ENCODE data around the gene RPTOR. TPM values are rescaled to one million over a fixed set of nuclear protein-coding genes. Genes with fewer than 3 reads are reported as not detected.

Gene RPTOR
- total and polyA plus RNA-seq, 3 experiments from 2014 or later, result 7.9 to 69.4 (median 63.9) TPM

DNA sequence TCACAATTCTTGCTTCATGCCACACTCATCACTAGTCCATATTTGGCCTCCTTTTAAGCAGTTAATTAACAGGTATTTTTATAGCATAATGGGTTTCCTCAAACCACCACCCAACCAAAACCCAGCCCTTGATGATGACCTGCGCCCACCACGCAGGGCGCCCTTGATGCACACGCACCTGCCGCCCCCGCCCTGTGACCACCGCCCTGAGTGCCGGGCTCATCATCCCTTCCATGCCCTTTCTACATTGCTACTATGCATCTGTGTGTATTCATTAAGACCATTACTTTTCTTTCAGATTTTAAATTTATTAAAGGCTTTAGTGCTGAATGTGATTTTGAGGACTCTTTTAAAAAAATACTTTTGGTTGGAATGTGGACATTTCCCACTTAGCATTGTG, 242.2 kb downstream of the RPTOR start:
- H3K9me3 Mint-ChIP-seq, result no peaks in the 10 kb centered on the region
- POLR2A ChIA-PET, result no interaction called here
- H3K27ac Mint-ChIP-seq, result peak overlapping the region in 2 of 8 donors; percentile 1 to 14
- H3K4me1 Mint-ChIP-seq, result peaks cover 73 to 95% (median 91%) of the 10 kb centered on the region in 3 donors
- Histone ChIP-seq H3K9me3 (ENCODE audit: low read length) (no peaks in the 10 kb centered on the region), H3K27me3 (ENCODE audit: insufficient read depth, low read length, poor library complexity, severe bottlenecking) (no peaks in the 10 kb centered on the region), H3K36me3 (ENCODE audit: insufficient read depth, low read length) (no peaks in the 10 kb centered on the region), H3K4me3 (ENCODE audit: low read length) (no peak overlapping the region), H3K4me1 (ENCODE audit: insufficient read depth, low read length) (peaks cover 94% of the 10 kb centered on the region), H3K27ac (ENCODE audit: low read depth, low read length) (no peak overlapping the region)
- H3K27me3 Mint-ChIP-seq, result peaks cover 0 to 2% of the 10 kb centered on the region in 2 donors
- DNase-seq, result no peak
- CTCF ChIA-PET, result no interaction called here
- H3K4me3 Mint-ChIP-seq, result no peak overlapping the region
- peaks cover 2 to 11% (median 3%) of the 10 kb centered on the region in 3 donors for H3K36me3 Mint-ChIP-seq

DNA sequence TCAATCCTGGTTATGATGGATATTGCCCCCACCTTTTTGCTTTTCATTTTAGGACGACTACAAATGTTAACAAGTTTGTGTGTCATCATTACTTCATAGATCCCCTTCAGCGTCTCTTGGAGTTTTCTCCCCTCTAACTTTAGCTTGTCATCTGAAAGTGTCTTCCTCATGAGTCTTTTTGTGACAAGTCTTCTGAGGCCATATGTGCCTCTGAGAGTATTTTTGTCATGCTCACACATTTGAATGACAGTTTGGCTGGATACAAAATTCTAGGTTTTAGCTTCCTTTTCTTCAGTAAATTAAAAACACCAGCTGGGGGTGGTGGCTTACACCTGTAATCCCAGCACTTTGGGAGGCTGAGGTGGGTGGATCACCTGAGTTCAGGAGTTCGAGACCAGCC, 243.2 kb downstream of the RPTOR start:
- Histone ChIP-seq H3K36me3 (ENCODE audit: insufficient read depth, low read length) (no peaks in the 10 kb centered on the region), H3K27me3 (ENCODE audit: insufficient read depth, low read length, poor library complexity, severe bottlenecking) (no peaks in the 10 kb centered on the region), H3K27ac (ENCODE audit: low read depth, low read length) (no peak overlapping the region), H3K4me3 (ENCODE audit: low read length) (no peak overlapping the region), H3K4me1 (ENCODE audit: insufficient read depth, low read length) (peaks cover 94% of the 10 kb centered on the region), H3K9me3 (ENCODE audit: low read length) (no peaks in the 10 kb centered on the region)
- no peak for DNase-seq
- H3K27ac Mint-ChIP-seq, result peak overlapping the region in 6 of 8 donors; percentile 18 to 69 (median 41)
- ChIA-PET POLR2A (no interaction called here), CTCF (no interaction called here)
- H3K36me3 Mint-ChIP-seq, result peaks cover 2 to 11% (median 8%) of the 10 kb centered on the region in 3 donors
- peak overlapping the region in 3 of 7 donors; percentile 9 to 23 (median 16) for H3K4me3 Mint-ChIP-seq
- peaks cover 71 to 95% (median 91%) of the 10 kb centered on the region in 3 donors for H3K4me1 Mint-ChIP-seq
- H3K9me3 Mint-ChIP-seq, result no peaks in the 10 kb centered on the region
- H3K27me3 Mint-ChIP-seq, result peaks cover 0 to 2% of the 10 kb centered on the region in 2 donors

DNA sequence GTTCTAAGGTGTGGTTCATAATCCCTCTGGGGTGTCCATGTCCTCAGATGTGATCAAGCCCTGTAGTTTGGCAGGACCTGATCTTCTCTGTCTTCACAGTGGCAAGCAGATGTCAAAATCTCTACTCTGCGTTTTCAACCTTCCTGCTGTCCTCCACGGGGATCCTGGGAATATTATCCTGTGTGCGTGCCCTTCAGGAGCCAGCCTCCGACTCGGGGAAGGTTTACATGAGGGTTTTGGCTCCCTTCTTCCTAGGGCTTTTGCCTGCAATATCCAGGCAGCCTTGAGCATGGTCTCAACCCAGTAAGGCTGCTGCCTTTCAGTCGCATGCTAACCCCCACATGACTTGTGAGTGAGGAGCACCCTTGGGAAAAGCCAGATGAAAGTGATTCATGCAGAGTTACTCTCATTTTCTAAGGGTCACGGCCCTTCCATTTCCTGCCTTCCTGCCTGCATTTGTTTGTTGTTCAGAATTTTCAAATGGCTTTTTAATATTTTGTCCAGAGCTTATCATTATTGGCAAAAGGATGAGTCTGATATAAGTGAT, 244.8 kb downstream of the RPTOR start:
- peaks cover 63 to 92% (median 90%) of the 10 kb centered on the region in 3 donors for H3K4me1 Mint-ChIP-seq
- H3K9me3 ChIP-seq (ENCODE audit: low read length), result no peaks in the 10 kb centered on the region
- H3K27ac ChIP-seq (ENCODE audit: low read depth, low read length), result no peak overlapping the region
- no peaks in the 10 kb centered on the region for H3K9me3 Mint-ChIP-seq
- H3K4me3 ChIP-seq (ENCODE audit: low read length), result no peak overlapping the region
- H3K4me1 ChIP-seq (ENCODE audit: insufficient read depth, low read length), result peaks cover 81% of the 10 kb centered on the region
- no peaks in the 10 kb centered on the region for H3K27me3 ChIP-seq (ENCODE audit: insufficient read depth, low read length, poor library complexity, severe bottlenecking)
- DNase-seq, result no peak
- H3K4me3 Mint-ChIP-seq, result peak overlapping the region; percentile 27 to 88 (median 81)
- peaks cover 7 to 19% (median 15%) of the 10 kb centered on the region in 3 donors for H3K36me3 Mint-ChIP-seq
- no peaks in the 10 kb centered on the region for H3K27me3 Mint-ChIP-seq
- peak overlapping the region; percentile 61 to 92 (median 88) for H3K27ac Mint-ChIP-seq
- ChIA-PET CTCF (interaction anchor here (1.4 to 2.1 kb wide), 3 partner anchors 8 to 44 kb away, joined by 3 to 11 read pairs (median 8); no protein-coding TSS in a partner anchor), POLR2A (interaction anchor here (1.0 to 2.0 kb wide), 2 partner anchors 8 to 43 kb away, joined by 4 to 5 read pairs; no protein-coding TSS in a partner anchor)
- H3K36me3 ChIP-seq (ENCODE audit: insufficient read depth, low read length), result no peaks in the 10 kb centered on the region

DNA sequence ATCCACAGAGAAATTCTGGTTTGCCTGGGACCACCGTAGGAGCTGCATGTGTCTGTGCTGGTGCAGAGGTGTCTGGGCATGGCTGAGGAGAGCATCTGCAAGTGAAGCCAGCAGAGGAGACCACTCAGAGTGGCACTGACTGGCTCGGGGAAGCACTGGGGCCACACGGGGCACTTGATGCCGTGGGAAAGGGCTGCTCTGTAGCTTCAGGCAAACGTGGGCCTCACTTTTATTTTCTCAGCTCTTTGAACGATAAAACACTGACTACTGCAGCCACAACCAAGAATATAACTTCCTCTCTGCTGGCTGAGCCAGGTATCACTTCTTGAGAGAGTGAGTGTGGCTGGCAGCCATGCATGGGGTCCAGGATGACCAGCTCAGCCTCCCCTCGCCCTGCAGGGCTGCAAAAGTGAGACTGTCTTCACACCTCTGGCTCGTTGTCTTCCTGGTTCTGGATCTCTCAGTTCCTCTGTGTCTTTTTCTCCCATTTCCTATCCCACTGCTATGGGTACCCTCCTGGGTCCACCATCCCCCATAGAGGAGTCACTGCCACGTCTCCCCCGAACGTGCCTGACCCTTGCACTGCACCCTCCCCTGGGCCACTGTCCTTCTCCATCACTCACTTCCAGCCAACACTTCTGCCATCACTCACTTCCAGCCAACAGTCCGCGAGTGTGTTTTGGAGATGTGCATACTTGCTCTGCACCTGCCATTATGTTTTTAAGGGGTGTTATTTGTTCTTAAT, 245.6 kb downstream of the RPTOR start:
- ChIA-PET POLR2A (interaction anchor here (1.0 to 2.3 kb wide), 3 partner anchors 9 to 43 kb away, joined by 4 to 15 read pairs (median 5); no protein-coding TSS in a partner anchor), CTCF (interaction anchor here (1.4 to 2.1 kb wide), 3 partner anchors 9 to 43 kb away, joined by 3 to 11 read pairs (median 8); no protein-coding TSS in a partner anchor)
- Mint-ChIP-seq H3K4me1 (peaks cover 61 to 86% (median 84%) of the 10 kb centered on the region in 3 donors), H3K27me3 (no peaks in the 10 kb centered on the region), H3K9me3 (no peaks in the 10 kb centered on the region), H3K36me3 (peaks cover 12 to 25% (median 15%) of the 10 kb centered on the region in 3 donors), H3K27ac (peak overlapping the region; percentile 85 to 94 (median 90)), H3K4me3 (peak overlapping the region; percentile 27 to 88 (median 81))
- H3K36me3 ChIP-seq (ENCODE audit: insufficient read depth, low read length), result no peaks in the 10 kb centered on the region
- peak in 1 of 5 donors; percentile 53 for DNase-seq
- H3K4me1 ChIP-seq (ENCODE audit: insufficient read depth, low read length), result peaks cover 76% of the 10 kb centered on the region
- H3K27ac ChIP-seq (ENCODE audit: low read depth, low read length), result no peak overlapping the region
- no peaks in the 10 kb centered on the region for H3K27me3 ChIP-seq (ENCODE audit: insufficient read depth, low read length, poor library complexity, severe bottlenecking)
- no peaks in the 10 kb centered on the region for H3K9me3 ChIP-seq (ENCODE audit: low read length)
- peak overlapping the region; percentile 46 for H3K4me3 ChIP-seq (ENCODE audit: low read length)

DNA sequence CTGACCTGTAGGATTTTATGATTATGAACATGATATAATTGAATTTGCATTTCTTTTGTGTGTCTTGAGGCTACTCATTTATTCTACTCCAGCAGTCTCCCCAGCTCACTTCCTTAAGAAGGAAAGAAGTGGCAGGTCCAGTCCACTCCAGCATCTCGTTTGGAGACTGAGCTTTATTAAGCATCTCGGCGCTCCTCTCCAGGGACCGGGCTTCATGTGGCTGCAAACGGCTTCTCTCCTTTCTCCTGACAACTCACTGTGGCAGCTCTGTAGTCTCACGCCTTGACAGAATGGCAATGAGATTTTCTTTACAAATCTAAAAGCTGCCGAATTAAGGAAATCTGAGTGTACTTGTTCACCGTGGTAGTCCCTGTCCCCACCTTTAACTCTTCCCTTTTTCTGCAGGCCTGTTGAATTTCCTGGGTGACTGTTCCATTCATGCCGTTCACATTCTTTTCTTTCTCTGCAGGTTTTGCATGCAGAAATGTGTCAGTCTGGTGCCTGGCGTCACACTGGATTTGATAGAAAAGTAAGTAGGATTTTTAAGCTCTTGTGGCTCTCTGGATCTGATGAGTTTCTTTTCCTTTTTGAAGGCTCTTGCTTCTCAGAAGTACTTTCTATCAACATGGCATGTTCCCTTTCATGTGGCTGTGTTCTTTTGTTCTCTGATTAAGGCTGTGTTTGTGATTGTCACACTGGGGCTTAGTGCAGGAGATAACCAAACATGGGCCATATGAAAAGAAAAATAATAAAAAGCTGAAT, 246.5 kb downstream of the RPTOR start:
- Histone ChIP-seq H3K9me3 (ENCODE audit: low read length) (no peaks in the 10 kb centered on the region), H3K27ac (ENCODE audit: low read depth, low read length) (peak overlapping the region; percentile 48), H3K36me3 (ENCODE audit: insufficient read depth, low read length) (peaks cover 2% of the 10 kb centered on the region), H3K4me3 (ENCODE audit: low read length) (peak overlapping the region; percentile 46), H3K27me3 (ENCODE audit: insufficient read depth, low read length, poor library complexity, severe bottlenecking) (no peaks in the 10 kb centered on the region), H3K4me1 (ENCODE audit: insufficient read depth, low read length) (peaks cover 66% of the 10 kb centered on the region)
- ChIA-PET POLR2A (interaction anchor here (2.0 to 2.3 kb wide), 2 partner anchors 11 to 42 kb away, joined by 5 to 15 read pairs; no protein-coding TSS in a partner anchor), CTCF (interaction anchor here (0.9 to 2.1 kb wide), 4 partner anchors 8 to 42 kb away, joined by 3 to 11 read pairs (median 6); no protein-coding TSS in a partner anchor)
- H3K9me3 Mint-ChIP-seq, result no peaks in the 10 kb centered on the region
- no peaks in the 10 kb centered on the region for H3K27me3 Mint-ChIP-seq
- peak overlapping the region; percentile 85 to 96 (median 90) for H3K27ac Mint-ChIP-seq
- peaks cover 15 to 31% (median 15%) of the 10 kb centered on the region in 3 donors for H3K36me3 Mint-ChIP-seq
- DNase-seq, result peak in 2 of 5 donors; percentile 29 to 60
- H3K4me3 Mint-ChIP-seq, result peak overlapping the region; percentile 53 to 88 (median 81)
- H3K4me1 Mint-ChIP-seq, result peaks cover 56 to 78% (median 75%) of the 10 kb centered on the region in 3 donors

DNA sequence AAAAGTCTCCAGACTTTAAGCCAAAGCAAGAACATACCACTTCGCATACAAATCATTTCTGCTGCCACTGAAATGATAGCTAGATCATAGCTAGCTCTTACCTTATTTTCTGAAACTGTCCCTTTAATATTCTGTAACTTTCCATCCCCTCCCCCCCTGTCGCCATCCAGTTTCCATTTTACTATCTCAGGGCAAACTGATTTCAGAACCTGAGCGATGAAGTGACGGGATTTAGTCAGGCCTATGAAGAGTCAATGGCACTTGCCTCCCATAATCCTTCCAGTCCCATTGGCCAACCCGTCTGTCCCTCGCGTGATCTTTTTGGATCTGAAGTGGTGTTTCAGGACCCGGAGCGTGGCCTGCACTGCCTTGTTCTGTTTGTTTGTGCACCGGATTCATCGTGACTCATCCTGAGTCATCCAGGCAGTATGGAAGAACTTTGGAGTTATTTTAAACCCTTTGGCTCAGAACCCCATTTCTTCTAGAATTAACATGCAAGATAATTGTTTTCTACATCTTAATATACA, 247.2 kb downstream of the RPTOR start:
- no peaks in the 10 kb centered on the region for H3K27me3 Mint-ChIP-seq
- Histone ChIP-seq H3K4me1 (ENCODE audit: insufficient read depth, low read length) (peaks cover 60% of the 10 kb centered on the region), H3K4me3 (ENCODE audit: low read length) (peak overlapping the region; percentile 46), H3K36me3 (ENCODE audit: insufficient read depth, low read length) (peaks cover 3% of the 10 kb centered on the region), H3K27me3 (ENCODE audit: insufficient read depth, low read length, poor library complexity, severe bottlenecking) (no peaks in the 10 kb centered on the region), H3K27ac (ENCODE audit: low read depth, low read length) (peak overlapping the region; percentile 48), H3K9me3 (ENCODE audit: low read length) (no peaks in the 10 kb centered on the region)
- H3K9me3 Mint-ChIP-seq, result no peaks in the 10 kb centered on the region
- POLR2A ChIA-PET, result interaction anchor here (1.3 to 2.3 kb wide), 2 partner anchors 11 to 41 kb away, joined by 5 to 15 read pairs; no protein-coding TSS in a partner anchor
- H3K4me3 Mint-ChIP-seq, result peak overlapping the region; percentile 53 to 88 (median 81)
- peaks cover 56 to 74% (median 72%) of the 10 kb centered on the region in 3 donors for H3K4me1 Mint-ChIP-seq
- H3K27ac Mint-ChIP-seq, result peak overlapping the region; percentile 85 to 96 (median 90)
- CTCF ChIA-PET, result interaction anchor here (0.9 kb wide), 1 partner anchor 9 kb away, joined by 3 read pairs; no protein-coding TSS in a partner anchor
- H3K36me3 Mint-ChIP-seq, result peaks cover 15 to 35% (median 16%) of the 10 kb centered on the region in 3 donors
- no peak for DNase-seq

DNA sequence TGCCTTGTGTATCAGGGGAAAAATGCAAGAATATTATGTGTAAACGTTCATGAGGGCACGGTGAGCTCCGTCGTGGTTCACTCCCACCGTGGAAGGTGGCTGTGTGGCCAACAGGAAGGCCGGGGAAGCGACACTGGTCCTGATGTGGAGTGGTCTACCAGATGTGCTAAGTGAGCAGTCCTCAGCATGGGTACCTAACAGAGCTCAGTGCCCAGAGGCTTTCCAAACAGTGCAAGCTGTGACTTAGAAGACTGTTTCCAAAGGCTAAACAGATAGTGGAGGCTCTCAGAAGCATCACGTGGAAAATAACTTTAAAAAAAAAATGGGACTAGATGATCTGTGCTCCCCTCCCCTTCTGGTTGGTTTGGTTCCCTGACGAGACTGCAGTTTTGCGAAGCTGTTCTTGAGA, 247.7 kb downstream of the RPTOR start:
- DNase-seq, result no peak
- POLR2A ChIA-PET, result interaction anchor here (1.3 to 2.3 kb wide), 2 partner anchors 12 to 41 kb away, joined by 5 to 15 read pairs; no protein-coding TSS in a partner anchor
- CTCF ChIA-PET, result interaction anchor here (1.3 kb wide), 1 partner anchor 20 kb away, joined by 3 read pairs; no protein-coding TSS in a partner anchor
- Mint-ChIP-seq H3K36me3 (peaks cover 10 to 35% (median 16%) of the 10 kb centered on the region in 3 donors), H3K27me3 (no peaks in the 10 kb centered on the region), H3K27ac (peak overlapping the region; percentile 85 to 96 (median 90)), H3K4me3 (peak overlapping the region in 5 of 7 donors; percentile 14 to 88 (median 69)), H3K9me3 (no peaks in the 10 kb centered on the region), H3K4me1 (peaks cover 53 to 68% (median 66%) of the 10 kb centered on the region in 3 donors)
- peak overlapping the region; percentile 48 for H3K27ac ChIP-seq (ENCODE audit: low read depth, low read length)
- H3K4me1 ChIP-seq (ENCODE audit: insufficient read depth, low read length), result peaks cover 54% of the 10 kb centered on the region
- no peaks in the 10 kb centered on the region for H3K9me3 ChIP-seq (ENCODE audit: low read length)
- H3K36me3 ChIP-seq (ENCODE audit: insufficient read depth, low read length), result peaks cover 3% of the 10 kb centered on the region
- no peaks in the 10 kb centered on the region for H3K27me3 ChIP-seq (ENCODE audit: insufficient read depth, low read length, poor library complexity, severe bottlenecking)
- H3K4me3 ChIP-seq (ENCODE audit: low read length), result no peak overlapping the region

All from CD8-positive, alpha-beta memory T cell (primary cell).